Epithelial cell of esophagus (primary cell): ENCODE measurements around the gene POPDC2.
A peak's percentile ranks its signal among the peaks of the same experiment; 100 is the strongest.

ENCODE experiments used
- DNase-seq: peaks from one replicate; pipeline ENCODE4 v3.0.0; 2010; ENCODE audit warnings: low read depth
- H3K4me3 ChIP-seq: 2 replicates; pipeline ENCODE4 v1.5.1; 2011; ENCODE audit warnings: mild to moderate bottlenecking, low read length, control low read depth
- TF ChIP-seq, protein P1 (sequence below): IDR thresholded peaks from 2 replicates; pipeline ENCODE4 v1.5.1; 2011; ENCODE audit warnings: low read depth, mild to moderate bottlenecking, low read length, control low read depth, inconsistent platforms; ENCODE audit not compliant: insufficient read depth; ENCODE audit errors: missing control alignments

The POPDC2 gene

DNA sequence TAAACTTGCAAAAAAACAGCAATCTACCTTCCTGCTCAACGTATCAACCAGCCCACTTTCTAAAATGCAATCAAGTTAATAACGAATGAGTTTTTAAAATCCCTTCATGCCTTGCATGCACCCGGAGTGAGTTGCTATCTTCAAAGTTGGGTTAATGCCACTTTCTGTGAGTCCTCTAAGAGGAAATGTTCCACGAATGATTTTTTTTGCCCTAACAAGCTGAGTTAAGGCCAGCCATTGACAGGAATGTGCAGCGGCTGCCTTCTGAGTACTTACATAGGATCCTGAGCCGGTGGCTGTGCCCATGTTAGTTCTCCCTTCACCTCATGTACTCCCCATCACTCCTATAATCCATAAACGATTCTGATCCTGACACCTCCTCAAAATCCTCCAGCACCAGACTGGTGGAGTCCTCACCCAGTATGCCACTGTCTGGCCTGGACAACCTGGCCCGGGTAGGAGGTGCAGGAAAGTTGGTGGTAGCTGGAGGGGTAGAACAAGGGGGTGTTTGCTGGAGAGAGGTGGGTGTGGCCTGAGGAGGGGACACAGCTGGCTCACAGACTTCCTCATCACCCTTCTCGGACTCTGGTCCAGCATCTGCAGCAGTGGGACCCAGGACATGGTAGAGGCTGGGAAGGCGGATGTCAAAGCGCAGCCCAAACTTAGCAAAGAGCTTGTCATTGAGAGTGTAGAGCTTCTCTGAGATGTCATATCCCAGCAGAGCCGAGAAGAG, 12.4 kb downstream of the POPDC2 start:
- no peak overlapping the region for H3K4me3 ChIP-seq
- DNase-seq, result no peak
- TF ChIP-seq, protein P1, sequence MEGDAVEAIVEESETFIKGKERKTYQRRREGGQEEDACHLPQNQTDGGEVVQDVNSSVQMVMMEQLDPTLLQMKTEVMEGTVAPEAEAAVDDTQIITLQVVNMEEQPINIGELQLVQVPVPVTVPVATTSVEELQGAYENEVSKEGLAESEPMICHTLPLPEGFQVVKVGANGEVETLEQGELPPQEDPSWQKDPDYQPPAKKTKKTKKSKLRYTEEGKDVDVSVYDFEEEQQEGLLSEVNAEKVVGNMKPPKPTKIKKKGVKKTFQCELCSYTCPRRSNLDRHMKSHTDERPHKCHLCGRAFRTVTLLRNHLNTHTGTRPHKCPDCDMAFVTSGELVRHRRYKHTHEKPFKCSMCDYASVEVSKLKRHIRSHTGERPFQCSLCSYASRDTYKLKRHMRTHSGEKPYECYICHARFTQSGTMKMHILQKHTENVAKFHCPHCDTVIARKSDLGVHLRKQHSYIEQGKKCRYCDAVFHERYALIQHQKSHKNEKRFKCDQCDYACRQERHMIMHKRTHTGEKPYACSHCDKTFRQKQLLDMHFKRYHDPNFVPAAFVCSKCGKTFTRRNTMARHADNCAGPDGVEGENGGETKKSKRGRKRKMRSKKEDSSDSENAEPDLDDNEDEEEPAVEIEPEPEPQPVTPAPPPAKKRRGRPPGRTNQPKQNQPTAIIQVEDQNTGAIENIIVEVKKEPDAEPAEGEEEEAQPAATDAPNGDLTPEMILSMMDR, result no peak

- TF ChIP-seq, protein P1, result no peak
- no peak overlapping the region for H3K4me3 ChIP-seq
- no peak for DNase-seq
These were observed 13.2 kb downstream of the POPDC2 start for GRCh38 chr3:119647171-119647570.

- no peak for DNase-seq
- H3K4me3 ChIP-seq, result no peak overlapping the region
These were observed 14.6 kb downstream of the POPDC2 start for GRCh38 chr3:119645813-119646212.

GRCh38 chr3:119644481-119644880, 15.9 kb downstream of the POPDC2 start:
- TF ChIP-seq, protein P1, result no peak
- H3K4me3 ChIP-seq, result no peak overlapping the region
- DNase-seq, result no peak

More at GRCh38 chr3:119645813-119646212, 14.6 kb downstream of the POPDC2 start:
- TF ChIP-seq, protein P1, result no peak

GRCh38 chr3:119643528-119643927, 16.9 kb downstream of the POPDC2 start:
- TF ChIP-seq, protein P1, result no peak
- peak; percentile 81 for DNase-seq
- no peak overlapping the region for H3K4me3 ChIP-seq

DNA sequence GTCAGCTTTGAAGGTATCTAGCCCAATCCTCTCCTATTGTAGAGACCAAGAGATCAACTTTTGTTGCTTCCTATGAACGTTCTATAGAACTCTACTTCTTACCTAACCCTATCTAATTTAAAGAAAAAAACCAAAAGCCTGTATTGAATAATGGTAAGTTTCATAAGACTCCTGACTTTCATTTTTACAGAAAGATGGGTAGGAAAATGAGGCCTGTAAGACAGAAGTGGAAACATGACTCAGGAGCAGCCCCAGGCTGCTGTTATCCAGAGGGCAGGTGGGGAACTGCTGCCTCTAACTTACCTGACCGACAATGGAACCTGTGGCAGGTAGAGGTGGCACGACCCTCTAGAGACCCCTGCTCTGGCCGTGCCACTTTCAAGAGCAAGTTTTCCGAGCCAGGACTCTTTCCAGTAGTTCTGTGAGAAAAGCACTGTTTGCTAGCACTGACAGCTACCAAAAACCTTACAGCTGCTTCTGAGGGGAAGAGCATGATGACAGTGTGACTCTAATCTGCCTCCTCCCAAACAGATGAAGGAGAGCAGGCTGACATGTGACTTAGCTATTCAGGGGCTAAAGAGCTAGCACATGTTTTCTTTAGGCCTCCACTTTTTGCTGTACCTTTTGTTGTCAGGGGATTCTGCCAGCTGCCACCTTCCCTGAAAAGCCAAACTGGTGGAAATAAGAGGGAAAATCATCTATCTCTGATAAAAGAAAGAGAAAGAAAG, 17.5 kb downstream of the POPDC2 start:
- TF ChIP-seq, protein P1, result no peak
- H3K4me3 ChIP-seq, result no peak overlapping the region
- DNase-seq, result peak; percentile 27
